ACHN (cell line): ENCODE data around the gene ADPRHL1.

Experiments
- DNase-seq: peaks from one replicate; pipeline ENCODE4 v3.0.0-alpha.2; 2015
- in situ Hi-C: cut with HindIII; loops from 2 replicates; pipeline ENCODE4 v1.10.0; 2017; ENCODE audit warnings: low sequenced_read_pairs, low pct_ligation_motif_present, low pct_unique_long_range_greater_than_20kb

The ADPRHL1 gene

DNA sequence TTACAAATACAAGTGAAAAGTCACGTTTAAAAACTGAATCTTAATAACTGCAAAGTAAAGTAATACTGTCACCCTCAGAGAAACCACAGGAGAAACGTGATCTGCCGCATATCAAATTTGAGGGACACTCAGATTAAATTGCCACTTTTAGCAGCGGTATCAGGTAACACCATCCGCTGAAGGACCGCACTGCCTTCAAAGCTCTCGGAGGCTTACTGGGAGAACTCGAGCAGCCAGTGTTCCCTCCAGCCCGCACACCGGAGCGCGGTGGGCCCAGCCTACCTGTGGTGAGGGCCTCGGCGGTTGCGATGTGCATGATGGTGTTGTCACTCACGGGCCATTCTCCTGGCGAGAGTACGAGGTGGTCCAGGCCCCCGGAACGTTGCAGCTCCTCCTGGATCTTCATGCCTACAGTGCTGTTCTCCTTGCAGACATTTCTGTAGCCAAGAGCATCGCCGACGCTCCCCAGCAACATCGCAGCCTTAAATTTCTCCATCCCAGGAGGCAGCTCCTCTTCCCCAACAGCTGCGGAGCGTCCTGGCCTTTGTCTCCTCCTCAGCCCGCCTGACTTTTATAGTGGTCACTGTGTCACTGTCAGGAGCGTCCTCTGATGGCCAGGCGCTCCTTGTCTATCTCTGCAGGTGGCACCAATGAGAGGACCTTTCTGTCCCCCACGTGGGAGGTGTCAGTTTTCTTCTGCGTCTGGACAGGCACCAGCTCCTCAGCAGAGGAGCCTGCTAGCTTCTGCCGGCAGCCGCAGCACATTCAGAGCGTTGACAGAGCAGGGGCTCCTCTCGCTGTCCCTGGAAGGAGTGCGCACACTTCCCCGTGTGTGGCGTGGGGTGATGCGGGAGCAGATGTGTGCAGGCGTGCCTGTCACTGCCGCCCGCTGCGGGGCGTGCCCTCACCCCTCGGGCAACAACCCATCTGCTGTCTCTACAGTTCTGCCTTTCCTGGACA lies at the start of gene ADPRHL1:
ADPRHL1 (minus strand) TSS at position 547 of the 960 bp plus-strand sequence; CDS start at position 496, 51 bp downstream.
- in situ Hi-C loops, result no loop called here
- DNase-seq, result no peak

DNA sequence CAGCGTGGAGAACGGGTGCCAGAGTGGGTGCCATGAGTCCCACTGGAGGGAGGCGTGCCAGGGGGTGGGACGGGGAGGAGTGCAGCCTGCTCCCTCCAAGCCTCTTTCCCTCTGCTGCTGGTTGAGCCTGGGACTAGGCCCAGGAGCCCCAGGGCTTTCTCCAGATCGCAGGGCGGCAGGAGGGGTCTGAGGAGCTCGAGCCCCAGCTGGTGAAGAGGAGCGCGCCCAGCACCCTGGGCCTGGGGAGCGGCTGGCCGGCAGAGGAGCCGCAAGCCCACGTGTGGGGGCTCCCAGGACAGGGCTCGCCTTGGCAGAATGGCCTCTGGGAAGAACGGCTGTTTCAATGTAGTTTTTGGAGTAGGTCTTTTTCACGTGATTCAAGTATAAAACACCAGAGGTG lies 49.4 kb upstream of the ADPRHL1 start:
- in situ Hi-C loops, result no loop called here
- DNase-seq, result no peak

- DNase-seq, result no peak
- in situ Hi-C loops, result no loop called here
Measured at GRCh38 chr13:113500530-113501265, 47.4 kb upstream of the ADPRHL1 start.

GRCh38 chr13:113499936-113500335 lies 46.6 kb upstream of the ADPRHL1 start:
- in situ Hi-C loops, result no loop called here
- no peak for DNase-seq

GRCh38 chr13:113498905-113499304 lies 45.6 kb upstream of the ADPRHL1 start:
- no peak for DNase-seq
- in situ Hi-C loops, result no loop called here

DNA sequence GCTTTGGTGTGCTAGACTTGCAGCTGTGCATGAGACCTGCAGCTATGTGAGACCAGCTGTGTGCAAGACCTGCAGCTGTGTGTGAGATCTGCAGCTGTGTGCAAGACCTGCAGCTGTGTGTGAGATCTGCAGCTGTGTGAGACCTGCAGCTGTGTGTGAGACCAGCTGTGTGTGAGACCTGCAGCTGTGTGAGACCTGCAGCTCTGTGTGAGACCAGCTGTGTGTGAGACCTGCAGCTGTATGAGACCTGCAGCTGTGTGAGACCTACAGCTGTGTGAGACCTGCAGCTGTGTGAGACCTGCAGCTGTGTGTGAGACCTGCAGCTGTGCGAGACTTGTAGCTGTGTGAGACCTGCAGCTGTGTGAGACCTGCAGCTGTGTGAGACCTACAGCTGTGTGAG lies 43.9 kb upstream of the ADPRHL1 start:
- in situ Hi-C loops, result no loop called here
- DNase-seq, result no peak

GRCh38 chr13:113495494-113496210 lies 42.4 kb upstream of the ADPRHL1 start:
- in situ Hi-C loops, result no loop called here
- no peak for DNase-seq

DNA sequence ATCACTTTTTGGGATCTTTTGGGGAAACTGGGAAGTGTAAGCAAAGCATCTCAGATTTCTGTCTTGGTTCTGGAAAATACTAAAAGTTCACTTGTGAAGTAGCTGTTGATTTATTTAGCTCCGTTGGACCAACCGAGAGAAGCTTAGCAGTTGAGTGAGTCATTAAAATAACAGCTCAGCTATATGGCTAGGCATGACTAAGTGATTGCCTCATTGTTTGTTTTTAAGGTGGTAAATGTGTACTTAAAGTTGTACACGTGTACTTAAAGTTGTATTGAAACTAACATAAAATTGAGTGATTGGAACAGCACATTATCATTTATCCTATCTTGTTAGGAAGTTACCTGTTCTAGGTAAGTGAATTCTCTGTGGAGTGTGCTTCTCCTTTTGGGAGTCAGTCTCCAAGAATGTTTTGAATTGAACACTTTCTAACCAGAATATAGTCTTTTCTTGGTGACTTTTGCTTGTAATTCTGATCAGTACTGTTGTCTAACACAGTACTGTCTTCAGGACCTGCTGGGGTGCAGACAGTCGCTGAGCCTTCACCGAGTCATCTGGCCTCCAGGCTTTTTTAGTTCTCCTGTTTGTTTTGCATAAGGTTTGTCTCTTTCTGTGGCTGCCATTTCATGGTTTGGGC lies 40.1 kb upstream of the ADPRHL1 start:
- in situ Hi-C loops, result no loop called here
- DNase-seq, result peak; percentile 87

DNA sequence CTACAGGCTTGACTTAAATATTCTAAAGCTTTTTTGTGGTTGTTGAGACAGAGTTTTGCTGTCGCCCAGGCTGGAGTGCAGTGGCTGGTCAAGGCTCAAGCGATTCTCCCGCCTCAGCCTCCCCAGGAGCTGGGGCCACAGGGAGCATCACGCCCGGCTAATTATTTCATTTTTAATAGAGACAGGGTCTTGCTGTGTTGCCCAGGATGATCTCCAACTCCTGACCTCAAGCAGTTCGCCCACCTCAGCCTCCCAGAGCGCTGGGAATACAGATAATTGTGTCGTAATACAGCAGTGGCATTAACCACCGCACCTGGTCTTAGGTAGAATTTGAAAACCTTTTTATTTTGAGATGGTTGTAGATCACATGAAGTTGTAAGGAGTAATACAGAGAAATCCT lies 38.7 kb upstream of the ADPRHL1 start:
- in situ Hi-C loops, result no loop called here
- DNase-seq, result no peak

- DNase-seq, result peak; percentile 34
- in situ Hi-C loops, result no loop called here
Measured at GRCh38 chr13:113491418-113491883, 38.2 kb upstream of the ADPRHL1 start.

GRCh38 chr13:113490496-113491417 lies 37.5 kb upstream of the ADPRHL1 start, which contains the start of gene DCUN1D2:
Gene DCUN1D2 (minus strand): TSS chr13:113490711. CDS start chr13:113490669, 42 bp downstream.
- in situ Hi-C loops, result no loop called here
- peak; percentile 92 for DNase-seq

DNA sequence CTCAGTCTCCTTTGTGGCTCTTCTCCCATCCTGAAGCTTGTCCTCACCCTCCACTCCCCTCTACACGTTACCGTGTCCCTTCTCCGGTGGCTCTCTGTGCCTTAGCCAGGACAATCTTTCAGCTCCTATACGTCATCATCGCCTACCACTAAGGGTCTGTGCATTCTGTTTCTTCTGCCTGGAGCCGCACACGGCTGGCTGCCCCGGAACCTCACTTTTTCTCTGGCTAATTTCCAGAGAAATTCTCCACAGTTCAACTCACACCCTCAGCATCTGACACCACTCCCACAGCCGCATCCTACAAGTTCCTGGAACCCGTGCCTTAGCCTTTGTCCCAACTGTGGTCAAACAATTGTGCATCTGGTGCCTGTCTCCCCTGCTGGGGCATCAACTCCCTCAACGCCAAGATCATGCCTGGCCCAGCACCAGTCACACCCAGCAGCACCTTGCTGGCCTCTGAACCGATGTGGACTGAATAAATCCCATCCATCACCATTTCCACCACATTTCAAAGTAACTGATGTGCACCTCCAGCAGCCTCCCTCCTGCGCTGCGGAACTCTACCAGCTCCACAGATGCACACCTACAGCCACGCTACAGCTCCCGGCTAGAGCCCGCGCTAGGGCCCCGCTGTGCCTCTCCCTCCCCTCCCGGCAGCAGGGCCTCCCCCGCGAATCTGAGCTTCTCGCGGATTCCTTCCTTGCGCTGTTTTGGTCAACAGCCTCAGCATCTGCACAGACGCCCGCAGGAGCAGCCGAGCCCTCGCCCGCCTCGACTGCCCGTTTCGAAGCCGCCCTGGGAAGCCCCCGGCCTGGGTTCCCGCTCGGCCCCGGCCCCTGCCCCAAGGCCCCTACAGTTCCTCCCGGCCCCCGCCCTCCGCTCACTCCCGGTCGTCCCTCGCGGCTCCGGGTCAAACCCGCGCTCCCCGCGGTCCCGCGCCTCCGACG lies 36.5 kb upstream of the ADPRHL1 start:
- in situ Hi-C loops, result no loop called here
- peak; percentile 65 for DNase-seq

GRCh38 chr13:113489171-113489548 lies 35.9 kb upstream of the ADPRHL1 start:
- DNase-seq, result no peak
- in situ Hi-C loops, result no loop called here

- no peak for DNase-seq
- in situ Hi-C loops, result no loop called here
Measured at GRCh38 chr13:113488283-113488682, 35.0 kb upstream of the ADPRHL1 start.

DNA sequence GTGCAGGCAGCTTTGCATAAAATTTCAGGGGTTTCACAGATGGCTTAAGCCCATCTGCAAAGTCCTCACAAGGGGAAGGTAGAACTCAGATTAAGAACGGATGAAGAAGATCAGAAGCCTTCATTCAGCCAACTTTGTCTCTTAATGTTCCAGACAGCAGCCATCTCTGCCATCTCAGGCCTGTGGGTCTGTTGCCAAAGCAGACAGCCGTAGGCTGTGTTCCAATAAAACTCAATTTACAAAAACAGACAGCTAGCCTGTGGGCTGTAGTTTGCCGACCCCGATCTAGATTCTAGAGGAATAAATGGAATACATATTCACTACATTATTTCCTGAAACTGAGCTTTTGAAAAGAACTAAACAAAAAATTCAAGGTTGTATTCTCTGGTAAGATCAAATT lies 33.4 kb upstream of the ADPRHL1 start:
- no peak for DNase-seq
- in situ Hi-C loops, result no loop called here

GRCh38 chr13:113485545-113485944 lies 32.3 kb upstream of the ADPRHL1 start:
- DNase-seq, result no peak
- in situ Hi-C loops, result no loop called here
